NCI-H2081 (cell line): Measurements from ENCODE around the gene GAB2.

Experiments
- DNase-seq, 2 experiments: peaks; one replicate each; lab custom pipeline; 2025; lab: John Stamatoyannopoulos, UW

Gene GAB2

GRCh38 chr11:78427615-78428265 lies 10.1 kb upstream of the GAB2 start:
- no peak for DNase-seq

GRCh38 chr11:78426845-78427244 lies 9.2 kb upstream of the GAB2 start:
- no peak for DNase-seq

- no peak for DNase-seq
Measured at GRCh38 chr11:78425399-78426070, 7.9 kb upstream of the GAB2 start.

GRCh38 chr11:78424334-78425270 lies 7.0 kb upstream of the GAB2 start:
- DNase-seq, result no peak

GRCh38 chr11:78423241-78423640 lies 5.6 kb upstream of the GAB2 start:
- no peak for DNase-seq

- peak in 1 of 2 experiments; percentile 20 for DNase-seq
Measured at GRCh38 chr11:78420796-78421209, 3.2 kb upstream of the GAB2 start.

- DNase-seq, result peak; percentile 44 to 77
Measured at GRCh38 chr11:78420255-78420764, 2.7 kb upstream of the GAB2 start.

GRCh38 chr11:78419327-78419726 lies 1.7 kb upstream of the GAB2 start:
- no peak for DNase-seq

GRCh38 chr11:78418584-78419211 lies 1.1 kb upstream of the GAB2 start:
- no peak for DNase-seq

GRCh38 chr11:78417888-78418583 lies 416 bp upstream of the GAB2 start:
- DNase-seq, result peak; percentile 82 to 90

GRCh38 chr11:78416285-78417174 lies 1.1 kb downstream of the GAB2 start:
- peak; percentile 80 to 87 for DNase-seq

GRCh38 chr11:78415338-78415737 lies 2.3 kb downstream of the GAB2 start:
- DNase-seq, result peak in 1 of 2 experiments; percentile 14

GRCh38 chr11:78414321-78415051 lies 3.1 kb downstream of the GAB2 start:
- DNase-seq, result no peak

- no peak for DNase-seq
Measured at GRCh38 chr11:78408619-78409018, 9.0 kb downstream of the GAB2 start.

- no peak for DNase-seq
Measured at GRCh38 chr11:78406568-78407196, 10.9 kb downstream of the GAB2 start.

- no peak for DNase-seq
Measured at GRCh38 chr11:78405805-78406204, 11.8 kb downstream of the GAB2 start.

GRCh38 chr11:78403781-78404180 lies 13.8 kb downstream of the GAB2 start:
- DNase-seq, result no peak

GRCh38 chr11:78402847-78403246 lies 14.8 kb downstream of the GAB2 start:
- DNase-seq, result no peak

GRCh38 chr11:78400702-78401101 lies 16.9 kb downstream of the GAB2 start:
- no peak for DNase-seq
